Prostate gland (tissue), 2 donors: ENCODE data around the gene ACTN2.

Source experiments
- POLR2A ChIP-seq: fragments of 450-650 bp; IDR thresholded peaks from one replicate; pipeline ENCODE4 v1.6.1; 2016; ENCODE audit warnings: antibody characterized with exemption, mild to moderate bottlenecking
- POLR2AphosphoS5 ChIP-seq: sonication (generic); formaldehyde crosslinking; IDR thresholded peaks from one replicate; pipeline ENCODE4 v1.6.1; 2017; ENCODE audit warnings: antibody characterized with exemption
- TF ChIP-seq, protein P1 (sequence below), 4 experiments: fragments of 200-600 bp in 2 of 4; fragments of 450-650 bp in 2 of 4; sonication (generic) in 2 of 4; IDR thresholded peaks; 1 replicate in 3 of 4; 2 replicates in 1 of 4; pipeline ENCODE4 v1.5.1; 2016 to 2019; ENCODE audit warnings: antibody characterized with exemption in 4 of 4, mild to moderate bottlenecking in 2 of 4, moderate library complexity in 2 of 4

GRCh38 chr1:236773919-236774318, 87.6 kb downstream of the ACTN2 start:
- TF ChIP-seq, protein P1, sequence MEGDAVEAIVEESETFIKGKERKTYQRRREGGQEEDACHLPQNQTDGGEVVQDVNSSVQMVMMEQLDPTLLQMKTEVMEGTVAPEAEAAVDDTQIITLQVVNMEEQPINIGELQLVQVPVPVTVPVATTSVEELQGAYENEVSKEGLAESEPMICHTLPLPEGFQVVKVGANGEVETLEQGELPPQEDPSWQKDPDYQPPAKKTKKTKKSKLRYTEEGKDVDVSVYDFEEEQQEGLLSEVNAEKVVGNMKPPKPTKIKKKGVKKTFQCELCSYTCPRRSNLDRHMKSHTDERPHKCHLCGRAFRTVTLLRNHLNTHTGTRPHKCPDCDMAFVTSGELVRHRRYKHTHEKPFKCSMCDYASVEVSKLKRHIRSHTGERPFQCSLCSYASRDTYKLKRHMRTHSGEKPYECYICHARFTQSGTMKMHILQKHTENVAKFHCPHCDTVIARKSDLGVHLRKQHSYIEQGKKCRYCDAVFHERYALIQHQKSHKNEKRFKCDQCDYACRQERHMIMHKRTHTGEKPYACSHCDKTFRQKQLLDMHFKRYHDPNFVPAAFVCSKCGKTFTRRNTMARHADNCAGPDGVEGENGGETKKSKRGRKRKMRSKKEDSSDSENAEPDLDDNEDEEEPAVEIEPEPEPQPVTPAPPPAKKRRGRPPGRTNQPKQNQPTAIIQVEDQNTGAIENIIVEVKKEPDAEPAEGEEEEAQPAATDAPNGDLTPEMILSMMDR (IDR thresholded peaks at IDR 0.05) = no peak
- TF ChIP-seq POLR2AphosphoS5 = no peak
- no peak for TF ChIP-seq POLR2A
